ENCODE measurements around the gene FAM25G.
"Not testable (repeated sequence)": the region's sequence is repeated elsewhere in the genome, so short reads cannot be mapped to it uniquely, and the experiment has no call there.

FAM25G gene

GRCh38 chr10:47491600-47491999 is at the start of gene FAM25G:
FAM25G (minus strand) TSS chr10:47491700; CDS start chr10:47491674, 26 bp downstream.
- not testable (repeated sequence) for DNase-seq (ENCODE audit: insufficient read length, low spot score); FAIRE-seq

DNA sequence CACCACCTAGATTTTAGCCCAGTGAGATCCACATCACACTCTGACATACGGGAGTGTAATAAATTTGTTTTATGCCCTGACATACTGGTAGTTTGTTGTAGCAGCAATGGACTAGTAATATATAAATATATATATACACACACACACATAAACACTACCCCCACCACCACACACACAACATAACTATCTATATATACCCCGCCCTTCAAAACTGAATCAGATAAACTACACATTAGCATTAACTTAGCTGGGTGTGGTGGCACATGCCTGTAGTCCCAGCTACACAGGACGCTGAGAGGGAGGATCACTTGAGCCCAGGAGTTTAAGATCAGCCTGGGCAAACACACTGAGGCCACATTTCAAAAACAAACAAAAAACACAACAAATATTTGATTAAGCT is 44.9 kb upstream of the FAM25G start:
- not testable (repeated sequence) for DNase-seq (ENCODE audit: insufficient read length, low spot score); FAIRE-seq

DNA sequence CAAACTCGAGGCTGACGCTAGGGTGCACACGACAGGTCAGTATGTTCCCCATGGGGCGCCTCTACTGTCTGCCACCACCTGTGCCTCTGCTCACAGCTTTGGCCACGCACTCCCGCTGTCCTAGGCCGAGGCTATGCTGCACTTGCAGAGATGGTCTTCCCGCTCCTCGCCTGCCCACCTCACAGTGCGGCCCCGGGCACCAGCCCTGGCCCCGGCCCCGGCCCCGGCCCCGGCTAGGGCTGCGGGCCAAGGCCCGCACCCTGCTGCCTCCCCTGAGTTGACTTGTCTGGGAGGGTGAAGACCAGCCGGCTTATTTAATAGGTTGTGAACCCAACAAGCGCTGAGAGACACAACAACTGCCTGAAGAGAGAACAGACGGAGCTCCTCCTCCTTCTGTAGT is 32.0 kb upstream of the FAM25G start, which contains the start of gene AGAP9:
AGAP9 (minus strand) TSS at position 164 of the 400 bp plus-strand sequence; CDS start at position 52, 112 bp downstream.
- not testable (repeated sequence) for DNase-seq (ENCODE audit: insufficient read length, low spot score); FAIRE-seq

DNA sequence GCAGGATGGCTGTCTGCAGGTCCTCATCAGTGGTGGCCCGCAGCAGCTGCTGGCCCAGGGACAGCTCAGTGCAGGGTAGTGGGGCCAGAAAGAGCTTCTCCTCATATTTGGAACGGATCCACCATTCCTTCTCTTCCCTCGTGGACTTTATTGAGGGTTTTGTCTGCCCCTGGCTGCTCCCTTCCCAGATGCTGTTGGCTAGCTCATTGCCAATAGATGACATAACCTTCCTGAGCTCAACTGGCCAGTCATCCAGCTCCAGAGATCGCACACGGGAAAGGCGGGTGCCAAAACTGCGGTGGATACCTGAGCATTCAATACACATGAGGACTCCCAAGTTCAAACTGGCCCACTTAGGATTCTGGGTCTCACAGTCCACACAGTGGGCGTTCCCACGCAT is 10.8 kb upstream of the FAM25G start:
- FAIRE-seq; DNase-seq (ENCODE audit: insufficient read length, low spot score): not testable (repeated sequence)

DNA sequence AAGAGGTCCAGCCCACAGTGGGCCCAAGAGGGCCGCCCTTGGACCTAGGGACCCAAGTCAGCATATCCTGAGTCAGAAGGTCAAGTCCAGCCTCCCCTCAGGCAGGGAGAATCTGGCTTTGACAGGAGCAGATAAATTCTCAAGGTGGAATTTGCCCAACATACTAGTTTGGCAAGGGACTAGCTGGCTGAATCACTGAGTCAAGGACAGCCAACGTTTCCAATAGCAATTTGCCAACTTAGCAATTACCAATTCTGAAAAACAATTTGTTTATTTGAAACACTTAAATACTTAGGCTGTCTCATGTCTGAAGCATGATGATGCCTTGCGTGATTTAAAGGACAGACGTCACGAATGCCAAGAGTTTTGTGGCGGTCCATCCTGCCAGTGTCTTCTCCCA is 2.7 kb upstream of the FAM25G start:
- DNase-seq (ENCODE audit: insufficient read length, low spot score); FAIRE-seq: not testable (repeated sequence)

DNA sequence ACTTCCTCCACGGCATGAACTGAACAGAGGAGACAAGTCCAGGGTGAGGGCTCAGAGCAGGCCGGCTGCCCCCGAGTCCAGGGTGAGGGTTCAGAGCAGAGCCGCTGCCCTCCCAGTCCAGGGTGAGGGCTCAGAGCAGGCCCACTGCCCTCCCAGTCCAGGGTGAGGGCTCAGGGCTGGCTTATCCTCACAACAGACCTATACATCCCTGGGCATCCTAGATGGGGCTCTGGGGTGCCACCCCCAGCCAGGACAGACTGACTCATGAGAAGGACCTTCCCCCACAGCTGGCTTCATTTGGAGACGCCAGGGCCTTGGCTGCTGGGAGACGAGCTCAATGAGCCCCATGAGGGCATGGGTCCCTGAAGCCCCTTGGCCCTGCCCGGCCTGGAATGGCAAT is 1.9 kb downstream of the FAM25G start:
- not testable (repeated sequence) for DNase-seq (ENCODE audit: insufficient read length, low spot score); FAIRE-seq

DNA sequence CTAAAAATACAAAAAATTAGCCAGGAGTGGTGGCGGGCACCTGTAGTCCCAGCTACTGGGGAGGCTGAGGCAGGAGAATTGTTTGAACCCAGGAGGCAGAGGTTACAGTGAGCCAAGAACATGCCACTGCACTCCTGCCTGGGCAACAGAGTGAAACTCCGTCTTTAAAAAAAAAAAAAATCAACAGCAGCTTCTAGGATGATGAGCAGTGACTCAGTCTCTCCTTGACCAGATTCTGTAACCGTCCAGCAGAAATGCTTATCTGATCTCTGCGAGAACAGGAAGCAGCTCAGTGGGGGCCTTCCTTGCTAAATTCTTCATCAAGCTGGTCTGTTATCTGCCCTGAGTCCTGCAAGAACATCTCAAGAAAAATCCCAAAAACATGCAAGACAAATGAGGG is 5.6 kb downstream of the FAM25G start:
- not testable (repeated sequence) for FAIRE-seq; DNase-seq (ENCODE audit: insufficient read length, low spot score)

DNA sequence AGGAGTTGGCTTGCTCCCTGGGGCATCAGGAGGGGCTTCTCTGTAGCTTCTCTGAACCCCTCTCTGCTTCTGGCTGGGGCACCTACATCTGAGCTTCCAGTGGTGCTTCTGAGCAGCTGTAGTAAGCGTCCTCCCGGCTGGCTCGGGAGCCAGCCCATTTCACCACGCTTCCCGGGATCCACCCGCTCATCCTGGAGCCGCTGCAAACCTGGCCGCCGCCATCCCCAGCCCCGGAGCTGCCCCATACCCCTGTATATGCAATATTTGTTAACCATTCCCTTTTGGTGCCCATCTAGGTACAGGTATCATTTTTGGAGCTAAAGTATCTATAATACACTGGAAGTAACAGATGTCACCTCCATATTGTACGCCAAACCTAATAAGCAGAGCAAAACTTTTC is 6.7 kb downstream of the FAM25G start:
- FAIRE-seq; DNase-seq (ENCODE audit: insufficient read length, low spot score): not testable (repeated sequence)

DNA sequence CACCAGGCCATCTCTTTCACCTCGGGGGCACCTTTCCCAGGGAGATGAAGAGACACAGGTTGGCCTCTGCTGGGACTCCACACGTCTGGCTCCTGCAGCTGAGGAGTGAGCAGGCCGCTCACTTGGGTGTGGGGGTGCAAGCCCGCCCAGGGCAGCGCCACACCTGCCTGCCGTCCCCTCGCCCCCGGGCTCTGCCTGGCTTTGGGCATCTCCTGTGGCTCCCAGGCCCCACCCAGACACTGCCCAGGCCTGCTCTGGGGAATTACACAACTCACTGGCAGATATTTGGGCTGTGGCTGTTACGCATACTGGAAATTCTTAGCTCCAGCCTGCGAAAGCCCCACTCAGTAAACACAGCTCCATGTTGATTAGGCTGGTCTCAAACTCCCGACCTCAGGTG is 7.6 kb downstream of the FAM25G start, which contains the start of gene ANXA8:
ANXA8 (minus strand) TSS at position 193 of the 400 bp plus-strand sequence; CDS start at position 11, 182 bp downstream.
- not testable (repeated sequence) for DNase-seq (ENCODE audit: insufficient read length, low spot score); FAIRE-seq

GRCh38 chr10:47482367-47482766 is 9.1 kb downstream of the FAM25G start:
- not testable (repeated sequence) for FAIRE-seq; DNase-seq (ENCODE audit: insufficient read length, low spot score)

- not testable (repeated sequence) for FAIRE-seq; DNase-seq (ENCODE audit: insufficient read length, low spot score)
These were observed 9.7 kb downstream of the FAM25G start for GRCh38 chr10:47481768-47482181.

- not testable (repeated sequence) for FAIRE-seq
These were observed 10.2 kb downstream of the FAM25G start for GRCh38 chr10:47481182-47481766.

DNA sequence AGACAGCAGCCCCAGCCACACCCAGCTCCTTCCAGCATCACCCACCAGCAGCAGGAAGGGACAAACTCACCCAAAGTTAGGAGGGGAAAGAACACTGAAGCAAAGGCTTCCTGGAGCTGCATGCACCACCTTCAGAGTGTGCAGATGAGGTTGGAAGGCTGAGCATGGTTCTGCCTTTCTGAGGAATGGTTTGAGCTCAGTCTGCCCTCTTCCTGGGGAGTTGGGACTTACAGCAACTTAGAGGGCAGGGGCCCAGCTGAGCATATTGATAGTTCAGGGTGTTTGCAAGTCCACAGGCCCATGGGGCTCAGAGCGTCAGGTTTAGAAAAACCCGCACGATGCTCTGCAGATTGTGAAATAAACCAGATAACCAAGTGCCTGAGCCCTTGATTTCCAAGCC is 11.4 kb downstream of the FAM25G start:
- not testable (repeated sequence) for FAIRE-seq; DNase-seq (ENCODE audit: insufficient read length, low spot score)

More at GRCh38 chr10:47481182-47481766, 10.2 kb downstream of the FAM25G start:
- DNase-seq (ENCODE audit: insufficient read length, low spot score): not testable (repeated sequence)

DNA sequence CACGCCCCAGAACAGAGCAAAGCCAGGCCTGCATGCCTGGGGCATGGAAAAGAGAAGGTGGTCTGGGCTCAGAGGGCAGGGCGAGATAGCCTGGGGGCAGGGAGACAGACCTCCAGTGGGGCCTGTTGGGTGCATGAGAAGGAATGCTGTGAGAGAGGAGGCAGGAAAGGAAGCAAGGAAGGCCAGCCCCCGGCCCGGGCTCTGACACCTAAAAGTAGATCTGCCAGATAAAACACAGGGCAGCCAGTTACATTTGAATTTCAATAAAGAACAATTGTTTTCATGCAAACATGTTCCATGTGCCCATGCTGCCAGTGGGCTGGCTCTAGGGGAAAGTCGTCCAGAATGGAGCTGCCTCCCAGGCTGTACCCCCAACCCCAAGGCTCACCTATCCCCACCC is 13.4 kb downstream of the FAM25G start:
- not testable (repeated sequence) for DNase-seq (ENCODE audit: insufficient read length, low spot score); FAIRE-seq

- FAIRE-seq; DNase-seq (ENCODE audit: insufficient read length, low spot score): not testable (repeated sequence)
These were observed 14.4 kb downstream of the FAM25G start for GRCh38 chr10:47477078-47477477.

- FAIRE-seq; DNase-seq (ENCODE audit: insufficient read length, low spot score): not testable (repeated sequence)
These were observed 16.4 kb downstream of the FAM25G start for GRCh38 chr10:47475101-47475500.

GRCh38 chr10:47473516-47473915 is 18.0 kb downstream of the FAM25G start:
- FAIRE-seq: not testable (repeated sequence)

DNA sequence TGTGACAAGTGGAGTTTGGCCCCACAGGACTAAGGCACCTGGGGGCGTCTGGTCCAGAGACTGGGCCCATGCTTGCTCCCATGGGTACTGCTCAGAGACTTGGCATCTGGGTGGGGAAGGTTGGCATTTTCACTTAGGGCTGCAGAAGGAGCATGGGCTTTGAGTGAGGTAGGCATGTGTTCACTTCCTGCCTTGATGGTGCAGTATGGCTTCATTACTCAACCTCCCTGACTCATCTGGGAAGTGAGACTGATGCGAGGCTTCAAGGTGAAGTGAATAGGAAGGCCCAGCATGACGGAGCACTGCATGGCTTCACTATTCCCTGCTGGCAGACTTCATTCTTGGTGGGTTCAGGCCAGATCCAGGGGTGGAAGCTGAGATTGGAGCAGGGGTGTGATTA is 18.9 kb downstream of the FAM25G start:
- not testable (repeated sequence) for FAIRE-seq; DNase-seq (ENCODE audit: insufficient read length, low spot score)

More at GRCh38 chr10:47473516-47473915, 18.0 kb downstream of the FAM25G start:
- not testable (repeated sequence) for DNase-seq (ENCODE audit: insufficient read length, low spot score)

- DNase-seq (ENCODE audit: insufficient read length, low spot score); FAIRE-seq: not testable (repeated sequence)
These were observed 19.4 kb downstream of the FAM25G start for GRCh38 chr10:47472072-47472471.

GRCh38 chr10:47468731-47469528 is 22.6 kb downstream of the FAM25G start:
- DNase-seq (ENCODE audit: insufficient read length, low spot score); FAIRE-seq: not testable (repeated sequence)

DNA sequence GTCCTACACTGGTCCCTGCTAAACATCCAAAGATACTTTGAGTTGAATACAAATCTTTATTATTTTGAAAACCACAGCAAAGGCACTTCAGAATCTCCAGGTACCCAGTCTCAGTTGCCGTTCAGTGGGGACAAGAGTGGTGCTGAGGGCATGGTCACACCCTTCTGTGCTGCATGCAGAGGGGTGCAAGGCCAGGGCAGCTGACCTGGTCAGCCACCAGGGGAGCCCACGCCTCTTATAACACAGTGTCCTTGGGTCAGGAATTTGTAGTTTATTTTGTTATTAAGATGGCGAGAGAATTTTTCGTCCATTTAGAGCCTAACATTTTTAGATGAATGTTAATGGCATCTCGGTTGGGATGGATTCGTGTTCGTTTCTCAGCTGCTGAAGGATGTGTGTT is 23.5 kb downstream of the FAM25G start:
- DNase-seq (ENCODE audit: insufficient read length, low spot score); FAIRE-seq: not testable (repeated sequence)
